SW 1271 (cell line): ENCODE data around the gene UPK3A.
A peak's percentile ranks its signal among the peaks of the same experiment; 100 is the strongest.
"Not testable (repeated sequence)": the region's sequence is repeated elsewhere in the genome, so short reads cannot be mapped to it uniquely, and the experiment has no call there.

Source experiments
- DNase-seq, 2 experiments: peaks; one replicate each; lab custom pipeline; 2025; lab: John Stamatoyannopoulos, UW

The UPK3A gene

DNA sequence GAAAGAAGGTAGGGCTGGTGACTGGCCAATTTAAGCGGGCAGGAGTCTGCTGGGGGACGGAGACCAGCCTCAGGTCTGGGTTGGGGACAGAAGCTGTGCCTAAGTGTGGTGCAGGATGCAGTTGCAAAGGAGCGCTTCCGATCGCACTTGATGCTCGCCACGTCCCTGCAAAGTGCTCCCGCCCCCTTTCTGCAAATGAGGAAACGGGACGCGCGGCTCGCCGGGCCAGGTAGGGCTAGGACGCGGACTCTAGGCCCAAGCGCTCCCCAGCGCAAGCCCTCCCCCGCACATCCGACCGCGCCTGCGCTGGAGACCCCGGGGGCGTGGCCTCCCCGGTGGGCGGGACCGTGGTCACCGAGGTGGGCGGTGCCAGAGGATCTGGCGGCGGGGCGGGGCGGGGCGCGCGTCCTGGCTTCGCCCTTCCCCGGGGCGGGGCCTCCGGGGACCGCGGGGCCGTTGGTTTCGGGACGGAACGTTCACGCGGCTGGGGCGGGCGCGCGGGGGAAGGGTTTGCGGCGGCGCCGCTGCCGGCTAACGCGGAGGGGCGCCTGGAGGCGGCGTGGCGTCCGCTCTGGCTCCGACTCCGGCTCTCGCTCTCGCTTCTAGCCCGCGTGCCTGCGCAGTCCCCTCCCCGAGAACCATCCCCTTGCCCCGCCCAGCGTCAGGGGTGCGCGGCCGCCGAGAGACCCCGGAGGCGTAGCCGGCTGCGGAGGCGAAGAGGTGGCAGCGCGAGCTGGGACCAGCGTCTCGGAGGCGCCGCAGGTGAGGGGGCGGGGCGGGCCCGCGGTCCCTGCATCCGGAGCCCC lies 24.9 kb downstream of the UPK3A start, which contains the start of gene FAM118A:
FAM118A (plus strand) TSS at position 513 of the 806 bp plus-strand sequence. CDS start 12,446 bp downstream, outside the sequence.
- peak; percentile 45 to 69 for DNase-seq

DNA sequence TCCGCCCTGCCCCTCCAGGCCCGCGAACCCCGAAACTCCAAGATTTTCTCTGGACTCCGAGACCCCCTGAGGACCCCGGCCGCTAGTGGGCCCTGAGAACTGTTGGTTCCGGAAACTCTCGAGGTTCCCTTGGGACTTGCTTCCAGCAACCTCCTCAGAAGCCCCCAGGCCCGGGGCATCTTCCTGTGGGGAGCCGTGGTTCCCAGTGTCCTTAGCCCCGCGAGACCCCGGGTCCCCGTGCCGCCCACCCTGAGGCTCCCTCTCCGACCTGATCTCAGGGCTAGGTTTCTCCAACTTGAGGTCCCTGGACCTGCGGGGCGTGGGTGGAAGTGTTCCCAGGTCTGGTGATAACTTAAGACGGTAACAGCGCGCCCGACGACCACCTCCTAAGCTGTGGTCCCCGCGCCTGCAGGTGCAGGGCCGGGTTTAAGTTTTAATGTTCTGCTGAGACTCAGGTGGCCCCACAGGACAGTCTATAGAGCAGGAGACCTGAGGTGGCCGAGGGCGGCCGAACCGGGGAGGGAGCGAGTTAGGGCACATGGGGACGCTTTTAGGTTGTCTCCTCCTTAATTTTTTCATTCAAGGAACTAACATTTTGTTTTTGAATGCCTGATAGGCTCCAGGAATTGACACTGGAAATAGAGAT lies 25.7 kb downstream of the UPK3A start:
- DNase-seq: no peak

DNA sequence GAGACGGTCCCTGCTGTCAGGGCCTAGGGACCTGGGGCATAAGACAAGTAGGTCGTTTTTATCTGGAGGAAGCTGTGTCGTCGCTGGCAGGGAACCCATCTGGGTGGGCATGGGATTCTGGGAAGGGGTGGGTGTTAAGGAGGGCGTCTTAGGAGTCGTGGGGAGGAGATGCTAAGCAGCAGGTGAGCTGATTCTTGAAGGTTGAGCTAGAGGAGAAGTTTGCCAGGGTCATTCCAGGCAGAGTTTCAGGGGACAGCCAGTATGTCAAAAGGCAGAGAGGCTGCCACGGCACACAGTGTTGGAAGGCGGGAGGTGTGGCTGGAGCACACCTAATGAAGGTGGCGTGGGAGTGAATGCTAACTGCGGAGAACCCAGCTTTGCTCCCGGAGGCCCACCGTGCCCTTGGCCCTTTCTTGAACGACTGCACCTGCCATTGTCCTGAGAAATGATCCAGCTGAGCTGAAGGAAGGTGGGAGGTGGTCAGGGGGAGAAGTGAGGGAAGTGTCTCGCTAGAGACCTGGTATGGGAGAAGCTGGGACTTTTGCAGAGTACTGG lies 26.3 kb downstream of the UPK3A start:
- no peak for DNase-seq

DNA sequence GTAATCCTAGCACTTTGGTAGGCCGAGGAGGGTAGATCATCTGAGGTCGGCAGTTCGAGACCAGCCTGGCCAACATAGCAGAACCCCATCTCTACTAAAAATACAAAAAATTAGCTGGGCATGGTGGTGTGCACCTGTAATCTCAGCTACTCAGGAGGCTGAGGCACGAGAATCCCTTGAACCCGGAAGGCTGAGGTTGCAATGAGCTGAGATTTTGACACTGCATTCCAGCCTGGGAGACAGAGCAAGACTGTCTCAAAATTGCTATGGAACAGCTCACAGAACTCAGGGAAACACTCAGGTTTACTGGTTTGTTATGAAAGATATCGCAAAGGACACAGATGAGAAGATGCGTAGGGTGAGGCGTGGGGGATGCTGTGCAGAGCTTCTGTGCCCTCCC lies 27.7 kb downstream of the UPK3A start:
- no peak for DNase-seq

DNA sequence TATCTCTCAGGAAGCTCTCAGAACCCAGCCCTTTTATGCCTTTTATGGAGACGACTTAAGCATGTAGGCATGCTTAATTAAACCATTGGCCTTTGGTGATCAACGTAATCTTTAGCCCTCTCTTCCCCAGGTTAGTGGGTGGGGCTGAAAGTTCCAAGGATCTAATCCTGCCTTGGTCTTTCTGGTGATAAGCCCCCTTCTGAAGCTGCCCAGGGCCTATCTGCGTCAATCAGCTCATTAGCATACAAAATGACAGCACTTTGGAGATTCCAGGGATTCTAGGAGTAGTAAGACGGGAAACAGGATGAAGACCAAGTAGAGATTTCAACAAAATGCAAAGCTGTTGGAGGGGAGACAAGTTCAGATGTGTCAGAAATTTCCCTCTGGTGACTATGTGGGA lies 28.1 kb downstream of the UPK3A start:
- DNase-seq: no peak

DNA sequence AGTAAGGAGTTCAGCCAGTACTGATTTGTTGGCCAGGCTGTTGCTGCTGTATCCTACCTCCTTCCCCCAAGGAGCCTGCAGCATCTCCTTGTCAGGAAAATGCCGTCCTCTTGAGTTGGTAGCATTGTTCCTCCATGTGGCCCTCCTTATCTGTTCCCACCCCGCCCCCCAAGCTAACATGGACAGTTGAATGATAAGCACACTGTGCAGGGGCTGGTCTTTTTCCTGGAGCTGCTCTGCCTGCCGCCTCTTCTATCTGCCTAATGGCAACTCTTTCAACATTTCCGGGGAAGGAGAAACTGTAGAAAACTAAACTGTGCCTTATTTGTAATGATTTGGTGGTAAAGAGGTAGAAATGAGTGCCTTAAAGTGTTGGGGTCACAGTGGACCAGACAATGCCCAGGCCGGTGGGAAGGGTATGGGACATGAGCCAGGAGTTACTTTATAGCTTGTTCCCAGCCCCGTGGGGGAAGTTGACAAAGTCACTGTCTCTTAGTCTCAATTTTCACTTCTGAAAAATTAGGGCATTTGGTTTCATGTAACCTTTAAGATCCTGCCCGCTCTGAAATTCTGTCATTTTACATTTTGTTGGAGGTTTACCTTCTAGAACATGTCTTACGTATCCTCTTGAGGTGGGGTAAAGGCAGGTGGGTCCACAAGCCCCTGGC lies 29.4 kb downstream of the UPK3A start:
- no peak for DNase-seq

DNA sequence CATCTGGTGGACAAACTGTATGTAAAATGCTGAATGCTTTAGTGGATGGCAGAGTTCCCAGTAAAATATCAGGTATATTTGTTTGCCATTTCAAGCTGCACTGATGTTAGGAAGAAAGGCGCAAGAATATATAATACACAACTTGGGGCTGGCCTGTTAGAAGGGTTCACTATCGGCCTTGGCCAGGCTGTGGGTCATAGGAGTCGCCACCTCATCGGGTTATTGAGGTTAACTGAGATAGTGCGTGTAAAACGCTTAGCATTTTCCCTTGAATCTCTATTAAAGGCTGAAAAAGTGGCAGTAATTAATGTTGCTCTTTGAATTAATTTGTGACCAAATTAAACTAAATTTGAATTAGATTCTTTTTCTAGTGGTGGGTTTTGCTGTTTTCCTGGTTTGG lies 30.0 kb downstream of the UPK3A start:
- no peak for DNase-seq

DNA sequence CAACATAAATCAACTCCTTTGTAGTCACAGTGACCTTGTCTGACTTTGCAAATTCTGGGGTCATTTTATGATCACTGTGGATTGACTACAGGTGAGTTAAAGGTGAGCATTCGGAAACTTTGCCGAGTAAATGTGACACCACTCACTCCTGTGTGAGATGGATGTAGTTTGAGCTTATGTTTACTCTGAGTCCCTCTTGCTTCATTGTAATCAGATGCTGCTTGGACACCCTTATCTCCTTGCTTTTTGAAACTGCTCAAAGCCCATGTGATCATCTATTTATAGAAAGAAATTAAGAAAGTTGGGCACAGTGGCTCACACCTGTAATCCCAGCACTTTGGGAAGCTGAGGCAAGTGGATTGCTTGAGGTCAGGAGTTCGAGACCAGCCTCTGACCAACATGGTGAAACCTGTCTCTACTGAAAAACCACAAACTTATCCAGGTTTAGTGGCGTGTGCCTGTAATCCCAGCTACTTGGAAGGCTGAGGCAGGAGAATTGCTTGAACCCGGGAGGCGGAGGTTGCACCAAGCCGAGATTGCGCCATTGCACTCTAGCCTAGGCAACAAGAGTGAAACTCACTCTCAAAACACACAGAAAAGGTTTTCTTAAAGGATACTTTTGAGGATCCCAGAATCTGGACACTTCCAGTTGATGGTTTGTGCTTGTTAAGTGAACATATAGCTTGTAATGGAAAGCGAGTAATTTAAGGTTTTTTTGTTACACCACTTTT lies 32.2 kb downstream of the UPK3A start:
- no peak for DNase-seq

DNA sequence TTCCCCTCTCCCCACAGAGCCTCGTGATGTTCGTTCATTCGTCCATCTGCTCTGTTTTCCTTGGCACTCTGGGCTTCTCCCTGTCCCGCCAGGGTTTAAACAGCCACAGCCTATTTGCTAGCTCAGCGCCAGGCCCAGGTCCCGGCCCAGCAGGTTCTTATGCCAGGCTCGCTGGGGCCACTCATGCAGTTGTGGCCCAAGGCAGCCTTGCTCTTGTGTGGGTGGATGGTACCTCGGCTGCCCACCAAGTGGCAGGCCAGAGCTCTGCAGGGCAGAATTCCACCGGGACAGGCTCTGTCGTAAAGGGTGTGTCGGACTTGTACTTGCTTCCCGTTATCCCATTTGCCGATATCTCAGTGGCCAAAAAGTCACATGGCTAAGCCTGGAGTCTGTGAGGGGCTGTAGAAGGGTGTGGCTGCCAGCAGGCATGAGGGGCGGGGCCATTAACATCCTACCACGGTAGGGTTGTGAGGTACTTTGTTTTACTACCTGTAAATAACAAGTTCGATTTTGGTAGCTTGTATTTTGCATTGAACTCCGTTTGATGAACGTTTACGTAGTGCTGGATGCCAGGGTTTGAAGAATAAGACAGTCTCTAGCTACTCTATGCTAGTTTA lies 32.9 kb downstream of the UPK3A start:
- DNase-seq: no peak

DNA sequence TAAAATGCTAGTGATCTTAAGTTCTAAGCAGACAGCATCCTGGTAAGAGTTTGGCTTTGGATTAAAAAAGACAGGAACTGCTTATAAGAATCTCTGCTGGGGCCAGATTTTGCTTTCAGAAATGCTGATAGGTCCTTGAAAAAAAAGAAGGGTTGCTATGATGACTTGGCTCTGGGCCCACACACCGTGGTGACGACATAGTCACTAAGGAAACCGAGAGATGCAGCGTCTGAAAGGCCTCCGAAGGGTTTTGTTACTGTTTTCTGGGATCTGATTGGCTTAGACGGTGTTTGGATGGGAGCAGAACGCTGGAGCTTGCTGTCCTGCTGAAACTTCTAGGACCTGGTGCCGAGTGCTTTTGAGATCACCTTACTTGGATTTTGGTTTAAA lies 33.4 kb downstream of the UPK3A start:
- no peak for DNase-seq

DNA sequence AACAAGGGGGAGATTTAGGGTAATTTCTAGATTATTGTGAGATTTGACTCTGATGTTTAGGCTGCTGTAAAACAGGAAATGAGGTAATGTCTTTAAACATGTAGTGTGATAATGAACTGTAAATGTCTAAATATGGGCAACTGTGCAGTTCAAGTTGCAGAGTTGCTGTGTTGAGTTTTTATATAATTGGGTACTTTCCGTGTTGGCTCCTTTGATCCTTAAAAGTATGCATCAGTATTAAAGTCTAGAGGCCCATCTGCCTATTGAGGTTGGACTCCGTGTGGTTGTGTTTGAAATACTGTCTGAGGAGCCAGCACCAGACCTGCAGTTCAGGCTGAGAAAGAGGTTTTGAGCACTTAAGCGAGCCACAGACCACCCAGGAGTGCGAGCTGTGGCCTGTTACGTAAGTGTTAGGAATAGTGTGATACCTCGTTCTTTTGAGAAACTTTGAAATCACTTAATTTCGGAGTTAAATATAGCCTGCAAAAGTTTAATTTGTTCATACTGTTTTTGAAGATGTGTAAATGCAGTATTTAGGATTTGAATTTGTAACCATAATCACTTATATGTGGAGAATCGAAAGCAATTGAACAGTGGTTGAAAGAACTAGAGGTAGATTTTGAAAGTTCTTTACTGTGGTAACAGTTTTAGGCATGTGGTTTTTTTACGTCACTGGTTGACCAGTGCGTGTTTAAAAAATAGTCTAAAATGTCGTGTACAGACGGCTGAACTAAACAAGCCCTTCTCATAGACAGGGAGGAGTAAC lies 34.0 kb downstream of the UPK3A start:
- DNase-seq: no peak

DNA sequence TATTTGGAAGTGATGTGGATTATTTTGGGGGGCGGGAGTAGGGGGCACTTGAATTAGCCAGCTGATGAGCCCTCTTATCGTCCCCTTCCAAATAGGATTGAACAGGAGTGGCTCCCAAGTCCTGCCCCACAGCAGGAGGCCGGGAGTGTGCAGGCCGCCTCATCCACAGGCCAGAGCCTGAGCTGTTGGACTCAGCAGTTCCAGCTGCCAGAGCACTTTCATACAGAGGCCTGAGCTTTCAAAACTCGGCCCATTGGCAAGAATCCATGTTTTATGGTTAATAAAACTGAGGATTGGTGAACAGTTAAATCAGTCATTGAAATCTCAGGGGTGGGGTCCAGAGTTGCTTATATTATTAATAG lies 34.6 kb downstream of the UPK3A start:
- no peak for DNase-seq

DNA sequence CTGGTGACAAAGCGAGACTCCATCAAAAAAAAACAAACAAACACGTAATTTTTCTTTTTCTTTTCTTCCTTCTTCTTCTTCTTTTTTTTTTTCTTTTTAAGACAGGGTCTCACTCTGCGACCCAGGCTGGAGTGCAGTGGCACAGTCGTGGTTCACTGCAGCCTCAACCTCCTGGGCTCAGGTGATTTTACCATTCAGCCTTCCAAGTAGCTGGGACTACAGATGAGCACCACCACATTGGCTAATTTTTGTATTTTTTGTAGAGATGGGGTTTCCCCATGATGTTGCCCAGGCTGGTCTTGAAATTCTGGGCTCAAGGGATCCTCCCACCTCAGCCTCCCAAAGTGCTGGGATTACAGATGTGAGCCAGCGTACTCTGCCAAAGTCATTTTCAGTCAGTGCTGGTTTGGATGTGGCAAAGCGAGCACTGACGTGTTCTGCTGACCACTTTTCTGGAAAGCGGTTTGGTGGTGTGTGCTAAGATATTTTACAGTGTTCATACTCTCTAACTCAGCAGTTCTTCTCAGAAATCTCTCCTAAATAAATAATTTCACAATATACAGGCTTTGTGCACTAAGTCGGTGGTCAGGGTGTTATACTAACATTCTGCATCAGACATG lies 35.7 kb downstream of the UPK3A start:
- DNase-seq: no peak

DNA sequence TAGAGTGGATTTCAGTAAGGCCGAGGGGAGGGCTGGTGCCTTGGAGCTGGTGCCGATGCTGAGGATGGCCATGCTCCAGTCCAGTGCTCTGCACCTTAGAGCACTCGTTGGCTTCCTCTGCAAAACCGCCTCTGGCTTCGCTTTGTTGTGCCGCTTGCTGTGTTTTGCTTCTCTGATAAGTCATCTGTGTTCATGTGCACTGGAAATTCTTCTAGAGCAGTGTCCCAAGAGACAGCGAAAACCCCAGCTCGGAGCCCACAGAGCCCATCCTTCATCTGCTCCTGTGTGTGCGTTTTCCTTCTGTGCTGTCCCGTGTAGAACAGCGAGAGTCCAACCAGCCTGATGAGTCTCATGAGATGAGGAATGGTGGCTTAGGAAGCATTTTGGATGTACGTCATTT lies 37.1 kb downstream of the UPK3A start:
- no peak for DNase-seq

DNA sequence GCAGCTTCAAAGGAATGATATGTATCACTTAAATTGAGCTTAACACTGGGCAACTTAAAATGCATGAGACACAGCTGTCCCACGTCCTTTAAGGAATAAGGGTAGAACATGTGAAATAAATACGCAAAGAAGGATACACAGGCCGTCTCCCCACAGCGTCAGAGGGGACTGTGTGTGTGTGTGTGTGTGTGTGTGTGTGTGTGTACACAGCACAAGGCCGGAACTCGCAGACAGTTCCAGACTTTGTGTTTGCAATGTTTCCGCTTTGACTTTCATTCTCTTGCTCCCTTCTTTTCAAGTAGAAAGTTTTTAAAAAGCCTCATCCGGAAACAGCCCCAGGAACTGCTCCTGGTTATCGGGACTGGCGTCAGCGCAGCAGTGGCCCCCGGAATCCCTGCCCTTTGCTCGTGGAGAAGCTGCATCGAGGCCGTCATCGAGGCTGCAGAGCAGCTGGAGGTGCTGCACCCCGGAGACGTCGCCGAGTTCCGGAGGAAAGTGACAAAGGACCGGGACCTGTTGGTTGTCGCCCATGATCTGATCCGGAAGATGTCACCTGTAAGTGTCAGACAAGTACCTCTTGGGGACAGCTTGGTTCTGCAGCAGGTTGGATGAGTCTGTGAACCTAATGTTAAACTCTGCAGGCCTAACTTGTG lies 38.2 kb downstream of the UPK3A start:
- no peak for DNase-seq

DNA sequence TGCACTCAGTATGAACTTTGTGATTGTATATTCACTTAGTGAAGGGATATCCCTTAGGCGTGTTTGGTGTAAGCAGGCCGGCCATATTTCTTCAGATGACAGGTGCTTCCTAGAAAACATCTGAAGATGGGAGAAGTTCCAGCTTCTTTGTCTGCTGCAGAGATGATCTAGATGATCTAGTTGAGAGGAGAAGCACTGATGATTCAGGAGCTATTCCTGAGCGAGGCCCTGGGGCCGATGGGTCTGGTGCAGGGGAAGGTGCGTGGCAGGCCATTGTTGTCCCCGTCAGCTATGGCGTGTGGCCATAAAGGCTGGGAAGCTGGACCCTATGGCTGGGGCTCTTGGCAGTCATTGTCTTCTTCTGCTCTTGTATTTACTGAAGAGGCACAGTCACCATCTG lies 38.9 kb downstream of the UPK3A start:
- no peak for DNase-seq

DNA sequence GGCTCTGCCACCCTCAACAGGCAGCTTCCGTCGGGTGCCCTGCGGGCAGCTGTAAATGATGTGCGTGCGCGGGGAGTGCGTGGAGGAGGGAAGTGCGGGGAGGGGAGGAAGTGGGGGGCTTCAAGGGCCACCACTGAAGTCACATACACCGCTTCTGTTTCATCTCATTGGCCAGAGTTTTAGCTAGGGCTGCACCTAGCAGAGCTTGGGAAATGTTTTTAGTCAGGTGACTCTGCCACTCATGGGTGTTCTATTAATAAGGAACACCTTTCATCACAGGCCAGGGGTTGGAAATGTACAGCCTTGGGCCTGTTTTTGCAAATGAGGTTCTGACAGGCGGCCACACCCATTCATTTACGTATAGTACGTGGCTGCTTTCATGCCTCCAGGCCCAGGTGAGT lies 39.6 kb downstream of the UPK3A start:
- DNase-seq: no peak

DNA sequence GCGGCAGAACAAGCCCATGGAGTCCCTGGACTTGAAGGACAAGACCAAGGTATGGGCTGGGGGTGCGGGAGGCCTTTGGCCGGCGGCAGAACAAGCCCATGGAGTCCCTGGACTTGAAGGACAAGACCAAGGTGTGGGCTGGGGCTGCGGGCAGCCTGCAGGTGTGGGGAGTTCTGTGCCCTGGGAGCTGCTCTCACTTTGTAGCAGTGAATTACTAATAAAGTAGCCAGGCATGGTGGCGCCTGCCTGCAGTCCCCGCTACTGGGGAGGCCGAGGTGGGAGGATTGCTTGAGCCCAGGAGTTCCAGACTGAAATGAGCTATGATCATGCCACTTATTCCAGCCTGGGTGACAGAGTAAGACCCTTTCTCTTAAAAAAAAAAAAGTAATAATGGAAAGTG lies 43.5 kb downstream of the UPK3A start:
- DNase-seq: not testable (repeated sequence)

DNA sequence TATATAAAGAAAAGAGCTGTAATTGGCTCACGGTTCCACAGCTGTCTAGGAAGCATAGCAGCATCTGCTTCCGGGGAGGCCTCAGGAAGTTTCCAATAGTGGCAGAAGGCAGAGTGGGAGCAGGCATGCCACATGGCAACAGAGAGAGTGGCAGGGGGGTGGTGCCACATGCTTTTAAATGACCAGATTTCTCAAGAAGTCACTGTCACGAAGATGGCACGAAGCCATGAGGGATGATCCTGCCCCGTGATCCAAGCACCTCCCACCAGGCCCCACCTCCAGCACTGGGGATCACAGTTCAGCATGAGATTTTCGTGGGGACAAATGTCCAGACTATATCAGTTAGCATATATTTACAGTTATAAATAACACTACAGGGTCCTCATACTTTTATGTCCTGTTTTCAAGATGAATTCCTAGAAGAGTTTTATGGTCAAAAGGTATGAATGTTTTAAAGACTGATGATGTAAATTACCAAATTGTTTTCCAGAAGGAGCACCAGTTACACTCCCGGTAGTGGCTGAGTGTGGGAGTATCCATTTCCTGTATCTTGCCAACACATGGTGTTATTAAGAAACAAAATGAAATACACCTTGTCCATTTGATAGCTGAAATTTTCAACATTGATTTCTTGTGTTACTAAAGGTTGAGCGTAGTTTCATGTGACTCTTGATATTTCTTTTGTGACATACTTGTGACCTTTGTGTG lies 44.2 kb downstream of the UPK3A start:
- DNase-seq: no peak
